Ishikawa (cell line): ENCODE measurements around the gene BABAM2.

Source experiments
- CREB1 ChIP-seq: IDR thresholded peaks from 2 replicates; pipeline ENCODE4 v1.6.1; 2012; ENCODE audit warnings: low read depth
- EP300 ChIP-seq: IDR thresholded peaks from 2 replicates; pipeline ENCODE4 v1.6.1; 2012; ENCODE audit warnings: borderline replicate concordance
- MAX ChIP-seq: IDR thresholded peaks from 2 replicates; pipeline ENCODE4 v1.6.1; 2012
- RAD21 ChIP-seq: IDR thresholded peaks from 2 replicates; pipeline ENCODE4 v1.6.1; 2012; ENCODE audit warnings: low read depth
- REST ChIP-seq: IDR thresholded peaks from 2 replicates; pipeline ENCODE4 v1.6.1; 2012; ENCODE audit warnings: low read depth, mild to moderate bottlenecking
- TAF1 ChIP-seq: IDR thresholded peaks from 2 replicates; pipeline ENCODE4 v1.6.1; 2012; ENCODE audit warnings: low read depth, mild to moderate bottlenecking
- USF1 ChIP-seq: IDR thresholded peaks from 2 replicates; pipeline ENCODE4 v1.6.1; 2012
- ZBTB7A ChIP-seq: IDR thresholded peaks from 2 replicates; pipeline ENCODE4 v1.6.1; 2012; ENCODE audit warnings: low read depth

GRCh38 chr2:28345619-28346018, 455.1 kb downstream of the BABAM2 start:
- TF ChIP-seq MAX (no peak), REST (no peak), EP300 (no peak), TAF1 (no peak), RAD21 (no peak), ZBTB7A (no peak), USF1 (no peak), CREB1 (no peak)
